ENCODE measurements around the gene ERC2. TPM values are rescaled to one million over a fixed set of nuclear protein-coding genes. Genes with fewer than 3 reads are reported as not detected.
A peak's percentile ranks its signal among the peaks of the same experiment; 100 is the strongest.

The ERC2 gene
- total and polyA plus RNA-seq, 2 of the 8 experiments (the other 6 are each of a cell fraction or from before 2014, with no cell fraction given): 16.4 to 22.8 TPM

DNA sequence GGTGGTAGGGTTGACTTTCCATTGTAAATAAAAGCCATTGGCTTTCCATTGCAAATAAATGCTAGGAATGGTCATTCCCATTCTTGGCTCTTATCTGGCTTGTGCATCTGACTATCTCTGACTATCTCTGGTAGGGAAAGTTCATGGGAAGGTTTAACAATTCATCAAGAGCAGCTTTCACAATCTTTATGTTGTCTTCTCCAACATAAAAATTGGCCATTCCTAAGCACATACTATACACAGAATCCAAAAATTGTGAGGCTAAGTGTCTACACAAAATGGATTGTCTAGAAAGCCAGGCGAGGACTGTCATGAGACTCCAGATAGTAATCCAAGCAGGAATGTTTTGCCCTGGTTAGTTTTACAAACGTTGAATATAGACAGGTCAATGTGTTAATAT, 926.8 kb downstream of the ERC2 start:
- no peak overlapping the region for H3K4me3 ChIP-seq (ENCODE audit: extremely low read depth in 1 of 4, insufficient read depth in 2 of 4, low read depth in 3 of 4, low read length in 4 of 4)
- H4K91ac ChIP-seq (replicated peaks; ENCODE audit: insufficient read length, low read length): no peak overlapping the region
- 71% methylated on average over 2 of the region's 2 CpGs; no CpG with 5 or more reads in 1 of the 2 experiments for WGBS, 2 experiments (ENCODE audit: extremely low coverage in 1 of 2, insufficient coverage in 1 of 2, insufficient read length in 1 of 2, insufficient replicate concordance in 2 of 2, low coverage in 1 of 2, low lambda C conversion rate in 2 of 2, missing lambda C conversion rate in 1 of 2)
- no peak overlapping the region for H3K9ac ChIP-seq (replicated peaks in 1 of 4; ENCODE audit: extremely low read depth in 1 of 4, low read depth in 3 of 4, low read length in 3 of 4)
- H3K14ac ChIP-seq (ENCODE audit: insufficient read length): no peak overlapping the region
- POLR2A ChIA-PET (ENCODE audit: partially characterized antibody): no interaction called here
- peak overlapping the region; percentile 12; the same call in 1 of the 2 replicates for H2BK5ac ChIP-seq (ENCODE audit: low read depth, low read length)
- no peaks in the 10 kb centered on the region for H3K79me2 ChIP-seq (ENCODE audit: control insufficient read depth in 1 of 2, insufficient read depth in 2 of 2, low read length in 2 of 2)
- DNase-seq (ENCODE audit: low read depth in 1 of 2, low spot score in 2 of 2): no peak
- H2AK5ac ChIP-seq (ENCODE audit: low read depth, low read length): no peak overlapping the region
- no peaks in the 10 kb centered on the region for H3K23me2 ChIP-seq (ENCODE audit: low read depth, low read length)
- H3K9me3 ChIP-seq (ENCODE audit: insufficient read depth in 2 of 2, low read depth in 1 of 2, low read length in 1 of 2): no peaks in the 10 kb centered on the region
- CTCF ChIA-PET (ENCODE audit: partially characterized antibody): interaction anchor here (1.2 to 2.0 kb wide), 3 partner anchors 15 to 92 kb away, joined by 3 to 8 read pairs (median 4); no protein-coding TSS in a partner anchor
- no peak overlapping the region for H3K4ac ChIP-seq (replicated peaks; ENCODE audit: insufficient read length, low read depth, low read length)
- no peak overlapping the region for H3K18ac ChIP-seq (ENCODE audit: extremely low read depth, low read length)
- no peaks in the 10 kb centered on the region for H4K20me1 ChIP-seq (replicated peaks in 1 of 2; ENCODE audit: control insufficient read depth in 1 of 2, insufficient read depth in 2 of 2, low read length in 2 of 2)
- no peak overlapping the region for H3K4me2 ChIP-seq (ENCODE audit: insufficient read depth in 1 of 2, low read depth in 2 of 2, low read length in 2 of 2)
- H3K79me1 ChIP-seq (ENCODE audit: low read depth, low read length): no peaks in the 10 kb centered on the region
- no peak overlapping the region for H3K27ac ChIP-seq (ENCODE audit: low read depth, low read length)
- no peak overlapping the region for H3K56ac ChIP-seq (replicated peaks; ENCODE audit: insufficient read length, low read depth, low read length)
- H3K36me3 ChIP-seq (ENCODE audit: control insufficient read depth in 2 of 4, insufficient read depth in 4 of 4, low read length in 3 of 4): no peaks in the 10 kb centered on the region
- no peak overlapping the region for H2BK12ac ChIP-seq (ENCODE audit: low read depth, low read length)
- no peak overlapping the region for H2BK15ac ChIP-seq (ENCODE audit: low read length)
- H3K23ac ChIP-seq (ENCODE audit: insufficient read length): no peak overlapping the region
- no peak for FAIRE-seq
- H2BK120ac ChIP-seq (replicated peaks; ENCODE audit: low read depth, low read length): no peak overlapping the region
- H2AFZ ChIP-seq (ENCODE audit: low read length): no peak overlapping the region
- H3K4me1 ChIP-seq (replicated peaks in 1 of 4; ENCODE audit: control insufficient read depth in 3 of 4, insufficient read depth in 4 of 4, low read length in 3 of 4): peaks cover 4 to 20% (median 10%) of the 10 kb centered on the region in 4 experiments
- H2BK20ac ChIP-seq (ENCODE audit: low read length): no peak overlapping the region; the same call in 1 of the 2 replicates
- no peak overlapping the region for H4K8ac ChIP-seq (ENCODE audit: extremely low read depth, insufficient read depth, low read length)
- H3K27me3 ChIP-seq (replicated peaks in 1 of 4; ENCODE audit: control insufficient read depth in 3 of 4, extremely low read depth in 1 of 4, insufficient read depth in 3 of 4, low read length in 3 of 4): peaks cover 0 to 4% (median 0%) of the 10 kb centered on the region in 4 experiments; a peak in 1 of 7 replicates
- no peak overlapping the region for H4K5ac ChIP-seq (ENCODE audit: insufficient read length, low read depth, low read length)
- no peak for TF ChIP-seq ASH2L (IDR thresholded peaks at IDR 0.05; ENCODE audit: low read length)
- TF ChIP-seq PHF8 (conservative IDR thresholded peaks at IDR 0.05; ENCODE audit: low read depth, low read length): no peak
- TF ChIP-seq ZNF274 (IDR thresholded peaks at IDR 0.05; ENCODE audit: borderline replicate concordance, extremely low read depth, low read length): no peak
- no peak for TF ChIP-seq GABPA (IDR thresholded peaks at IDR 0.05; ENCODE audit: borderline replicate concordance, insufficient read depth, low read length)
- TF ChIP-seq RNF2 (IDR thresholded peaks at IDR 0.05; ENCODE audit: borderline replicate concordance, low read depth, low read length, missing control alignments, poor library complexity, severe bottlenecking): no peak
- no peak for TF ChIP-seq SUZ12 (IDR thresholded peaks at IDR 0.05; ENCODE audit: low read length)
- TF ChIP-seq CBX5 (IDR thresholded peaks at IDR 0.05; ENCODE audit: low read depth, low read length): no peak
- TF ChIP-seq RFX5 (IDR thresholded peaks at IDR 0.05; ENCODE audit: borderline replicate concordance, low read depth, low read length): no peak
- TF ChIP-seq, protein P1, sequence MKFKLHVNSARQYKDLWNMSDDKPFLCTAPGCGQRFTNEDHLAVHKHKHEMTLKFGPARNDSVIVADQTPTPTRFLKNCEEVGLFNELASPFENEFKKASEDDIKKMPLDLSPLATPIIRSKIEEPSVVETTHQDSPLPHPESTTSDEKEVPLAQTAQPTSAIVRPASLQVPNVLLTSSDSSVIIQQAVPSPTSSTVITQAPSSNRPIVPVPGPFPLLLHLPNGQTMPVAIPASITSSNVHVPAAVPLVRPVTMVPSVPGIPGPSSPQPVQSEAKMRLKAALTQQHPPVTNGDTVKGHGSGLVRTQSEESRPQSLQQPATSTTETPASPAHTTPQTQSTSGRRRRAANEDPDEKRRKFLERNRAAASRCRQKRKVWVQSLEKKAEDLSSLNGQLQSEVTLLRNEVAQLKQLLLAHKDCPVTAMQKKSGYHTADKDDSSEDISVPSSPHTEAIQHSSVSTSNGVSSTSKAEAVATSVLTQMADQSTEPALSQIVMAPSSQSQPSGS (IDR thresholded peaks at IDR 0.05; ENCODE audit: low read length): no peak
- TF ChIP-seq SRF (IDR thresholded peaks at IDR 0.05; ENCODE audit: low read depth, low read length): no peak
- TF ChIP-seq SIX5 (IDR thresholded peaks at IDR 0.05; ENCODE audit: low read depth, low read length): no peak

Measured in H1 (cell line).